GM12801 (cell line): ENCODE results near the gene MTR.

Experiments used
- CTCF ChIP-seq: IDR thresholded peaks from one replicate; pipeline ENCODE4 v1.5.1; 2011; ENCODE audit warnings: control low read depth; ENCODE audit not compliant: insufficient read length; ENCODE audit errors: extremely low read depth

The MTR gene

GRCh38 chr1:236858165-236858564 is 63.1 kb downstream of the MTR start:
- TF ChIP-seq CTCF, result no peak

- no peak for TF ChIP-seq CTCF
Observed at GRCh38 chr1:236860101-236860500, 65.0 kb downstream of the MTR start.

GRCh38 chr1:236860674-236861073 is 65.6 kb downstream of the MTR start:
- no peak for TF ChIP-seq CTCF

GRCh38 chr1:236861560-236862218 is 66.6 kb downstream of the MTR start:
- no peak for TF ChIP-seq CTCF

GRCh38 chr1:236862219-236862591 is 67.1 kb downstream of the MTR start:
- no peak for TF ChIP-seq CTCF

GRCh38 chr1:236862615-236863211 is 67.6 kb downstream of the MTR start:
- TF ChIP-seq CTCF, result no peak

GRCh38 chr1:236864211-236864610 is 69.1 kb downstream of the MTR start:
- TF ChIP-seq CTCF, result no peak
